CD1c-positive myeloid dendritic cell (primary cell): ENCODE data around the gene GABBR2.

Source experiments
- DNase-seq: peaks from one replicate; pipeline ENCODE4 v3.0.0-alpha.2; 2016; ENCODE audit errors: extremely low spot score

The GABBR2 gene

GRCh38 chr9:98541684-98542230 lies 167.0 kb downstream of the GABBR2 start:
- no peak for DNase-seq

GRCh38 chr9:98540476-98540875 lies 168.3 kb downstream of the GABBR2 start:
- DNase-seq: no peak

GRCh38 chr9:98539954-98540353 lies 168.8 kb downstream of the GABBR2 start:
- peak; percentile 38 for DNase-seq

- no peak for DNase-seq
Measured at GRCh38 chr9:98538626-98539031, 170.1 kb downstream of the GABBR2 start.

- no peak for DNase-seq
Measured at GRCh38 chr9:98538203-98538602, 170.5 kb downstream of the GABBR2 start.

GRCh38 chr9:98536542-98537173 lies 172.1 kb downstream of the GABBR2 start:
- peak; percentile 65 for DNase-seq

- no peak for DNase-seq
Measured at GRCh38 chr9:98533866-98534265, 174.9 kb downstream of the GABBR2 start.

GRCh38 chr9:98533132-98533531 lies 175.6 kb downstream of the GABBR2 start:
- DNase-seq: no peak

GRCh38 chr9:98532574-98532973 lies 176.2 kb downstream of the GABBR2 start:
- DNase-seq: no peak

- no peak for DNase-seq
Measured at GRCh38 chr9:98532147-98532546, 176.6 kb downstream of the GABBR2 start.

- no peak for DNase-seq
Measured at GRCh38 chr9:98530806-98531386, 177.8 kb downstream of the GABBR2 start.

- DNase-seq: no peak
Measured at GRCh38 chr9:98530275-98530674, 178.5 kb downstream of the GABBR2 start.

- DNase-seq: no peak
Measured at GRCh38 chr9:98529841-98530240, 178.9 kb downstream of the GABBR2 start.

GRCh38 chr9:98523231-98523901 lies 185.4 kb downstream of the GABBR2 start:
- DNase-seq: no peak

GRCh38 chr9:98522487-98522886 lies 186.2 kb downstream of the GABBR2 start:
- DNase-seq: no peak

GRCh38 chr9:98521141-98521540 lies 187.6 kb downstream of the GABBR2 start:
- DNase-seq: no peak

GRCh38 chr9:98520221-98520960 lies 188.3 kb downstream of the GABBR2 start:
- no peak for DNase-seq

GRCh38 chr9:98519641-98520040 lies 189.1 kb downstream of the GABBR2 start:
- DNase-seq: no peak

GRCh38 chr9:98518556-98518955 lies 190.2 kb downstream of the GABBR2 start:
- DNase-seq: no peak

GRCh38 chr9:98517761-98518160 lies 191.0 kb downstream of the GABBR2 start:
- DNase-seq: no peak

GRCh38 chr9:98516897-98517503 lies 191.7 kb downstream of the GABBR2 start:
- DNase-seq: no peak
